Spleen (tissue), 11 donors: ENCODE measurements around the gene ALDH1A2. TPM values are rescaled to one million over a fixed set of nuclear protein-coding genes. Genes with fewer than 3 reads are reported as not detected.

Experiments
- DNase-seq: peaks from one replicate; pipeline ENCODE4 v3.0.0-alpha.2; 2020
- H3K27ac ChIP-seq, 8 donors: fragments of 200-600 bp; sonication (generic) in 7 of 8; 1 replicate in 4 of 8; 2 replicates in 4 of 8; pipeline versions ENCODE4 v1.5.0 to v1.8.0; 2016 to 2021; ENCODE audit warnings: inconsistent platforms in 4 of 8, mild to moderate bottlenecking in 4 of 8, moderate library complexity in 1 of 8
- H3K27me3 ChIP-seq, 7 donors: fragments of 200-600 bp; sonication (generic) in 6 of 7; replicated peaks in 1 of 7; 1 replicate in 4 of 7; 2 replicates in 3 of 7; pipeline versions ENCODE4 v1.5.0 to v1.8.0; 2016 to 2021; ENCODE audit warnings: inconsistent platforms in 3 of 7, mild to moderate bottlenecking in 1 of 7
- H3K36me3 ChIP-seq, 6 donors: fragments of 200-600 bp; sonication (generic) in 5 of 6; 1 replicate in 4 of 6; 2 replicates in 2 of 6; pipeline versions ENCODE4 v1.5.0 to v1.8.0; 2016 to 2021; ENCODE audit warnings: inconsistent platforms in 2 of 6
- H3K4me1 ChIP-seq, 6 donors: fragments of 200-600 bp; sonication (generic) in 5 of 6; 1 replicate in 3 of 6; 2 replicates in 3 of 6; pipeline versions ENCODE4 v1.5.0 to v1.8.0; 2016 to 2021; ENCODE audit warnings: inconsistent platforms in 3 of 6
- H3K4me3 ChIP-seq, 8 donors: fragments of 200-600 bp; sonication (generic) in 7 of 8; 1 replicate in 4 of 8; 2 replicates in 4 of 8; pipeline versions ENCODE4 v1.5.0 to v1.8.0; 2016 to 2021; ENCODE audit warnings: inconsistent platforms in 4 of 8, mild to moderate bottlenecking in 4 of 8, moderate library complexity in 2 of 8
- H3K9me3 ChIP-seq, 8 donors: fragments of 200-600 bp; sonication (generic) in 7 of 8; 1 replicate in 4 of 8; 2 replicates in 4 of 8; pipeline versions ENCODE4 v1.5.0 to v1.8.0; 2016 to 2021; ENCODE audit warnings: inconsistent platforms in 4 of 8
- CTCF ChIP-seq, 11 experiments: fragments of 200-600 bp in 7 of 11; fragments of 450-650 bp in 4 of 11; sonication (generic) in 4 of 11; IDR thresholded peaks in 8 of 11; conservative IDR thresholded peaks in 3 of 11; 1 replicate in 7 of 11; 2 replicates in 4 of 11; pipeline versions ENCODE4 v1.4.0 to v1.8.0; 2016 to 2021; ENCODE audit warnings: antibody characterized with exemption in 11 of 11, inconsistent platforms in 4 of 11, mild to moderate bottlenecking in 1 of 11
- POLR2A ChIP-seq, 3 donors: fragments of 450-650 bp; IDR thresholded peaks; one replicate each; pipeline ENCODE4 v1.5.1; 2017; ENCODE audit warnings: antibody characterized with exemption in 3 of 3, mild to moderate bottlenecking in 1 of 3
- POLR2AphosphoS5 ChIP-seq, 3 donors: sonication (generic); formaldehyde crosslinking; IDR thresholded peaks; one replicate each; pipeline ENCODE4 v1.5.1; 2017; ENCODE audit warnings: antibody characterized with exemption in 3 of 3
- WGBS, 5 donors: extraction: QIAGEN DNeasy Blood & Tissue Kit in 3 of 5; methylation state at CpG; one replicate each; pipeline versions ENCODE4 v1.1.5 to v1.1.7; 2013 to 2018; 5-methylcytosine and 5-hydroxymethylcytosine counted together
- intact Hi-C: fragments of 100-400 bp; cut with DNase I; formaldehyde crosslinking; loops from one replicate; pipeline ENCODE4 v1.15.0; 2023; ENCODE audit warnings: low total_unique reads
- polyA plus RNA-seq, 3 donors: library from polyadenylated mRNA; stranded (reverse); fragments of 200-250 nt; gene quantifications; one replicate each; pipeline ENCODE4 v1.2.1, GENCODE V29; 2013
- total RNA-seq, 7 donors: library from RNA; depleted of rRNA in 3 of 7; stranded (reverse); fragments of >200 nt in 3 of 7; fragmentation: NEBNext Ultra II Directional in 4 of 7; extraction: Animal tissue kit (Norgen Biotek cat#: 25700) in 4 of 7; gene quantifications; one replicate each; pipeline versions ENCODE4 v1.1.0 to v1.2.1, GENCODE V29; 2016 to 2021
- donor health status: healthy with polysubstance abuse.
- donor health status: DM: no; HTN: no; CAD: no; lungs with moderate emphysema.
- donor health status: DM: no; HTN: no; CAD: no.
- donor health status: Bipolar disorder and iron deficiency.
- donor health status: healthy.
- donor health status: DM: no; HTN: no; CAD: no.
- donor health status: DM: yes; HTN: yes; CAD: no.

The ALDH1A2 gene
- total and polyA plus RNA-seq, 10 donors = 0.26 to 20.3 (median 4.8) TPM

- no peaks in the 10 kb centered on the region for H3K36me3 ChIP-seq
- H3K9me3 ChIP-seq = no peaks in the 10 kb centered on the region
- peak overlapping the region in 7 of 8 donors; percentile 33 to 76 (median 58) for H3K27ac ChIP-seq
- TF ChIP-seq CTCF (IDR thresholded peaks at IDR 0.05 in 8 of 11, conservative IDR thresholded peaks at IDR 0.05 in 3 of 11) (no peak), POLR2AphosphoS5 (IDR thresholded peaks at IDR 0.05) (peak in 1 of 3 donors; percentile 46), POLR2A (IDR thresholded peaks at IDR 0.05) (no peak)
- peaks cover 2 to 43% (median 11%) of the 10 kb centered on the region in 6 donors for H3K4me1 ChIP-seq
- no peak overlapping the region for H3K4me3 ChIP-seq
- no peaks in the 10 kb centered on the region for H3K27me3 ChIP-seq
- intact Hi-C loops = no loop called here
- 51 to 67% (median 58%) methylated on average over 5 of the region's 5 CpGs for WGBS, 5 donors
- DNase-seq = no peak
These were observed 142.7 kb downstream of the ALDH1A2 start for GRCh38 chr15:57922776-57923175.

DNA sequence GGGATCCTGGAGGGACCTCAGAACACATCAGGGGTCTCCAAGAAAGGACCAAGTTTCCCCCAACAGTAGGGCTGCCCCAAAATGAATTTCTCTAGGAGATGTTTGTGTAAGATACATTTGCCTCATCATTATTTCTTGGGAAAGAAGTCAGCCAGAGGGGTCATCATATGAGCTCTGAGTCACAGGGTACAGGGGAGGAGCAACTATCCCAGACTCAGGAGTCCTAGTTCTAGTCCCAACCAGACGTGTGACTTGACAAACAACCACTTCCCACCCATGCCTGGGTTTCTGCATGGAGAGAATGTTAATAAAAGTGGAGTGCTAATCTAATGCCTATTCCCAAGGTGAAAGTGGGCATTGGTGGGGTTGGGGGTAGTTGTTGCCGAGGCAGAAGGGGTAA is 144.1 kb downstream of the ALDH1A2 start:
- Histone ChIP-seq H3K27ac (no peak overlapping the region), H3K27me3 (no peaks in the 10 kb centered on the region), H3K4me1 (peaks cover 2 to 43% (median 11%) of the 10 kb centered on the region in 6 donors), H3K9me3 (no peaks in the 10 kb centered on the region), H3K4me3 (no peak overlapping the region), H3K36me3 (no peaks in the 10 kb centered on the region)
- intact Hi-C loops = no loop called here
- WGBS, 5 donors = 66 to 87% (median 76%) methylated on average over 2 of the region's 2 CpGs
- TF ChIP-seq POLR2AphosphoS5 (IDR thresholded peaks at IDR 0.05) = no peak
- no peak for TF ChIP-seq POLR2A (IDR thresholded peaks at IDR 0.05)
- no peak for TF ChIP-seq CTCF (IDR thresholded peaks at IDR 0.05 in 8 of 11, conservative IDR thresholded peaks at IDR 0.05 in 3 of 11)
- no peak for DNase-seq

DNA sequence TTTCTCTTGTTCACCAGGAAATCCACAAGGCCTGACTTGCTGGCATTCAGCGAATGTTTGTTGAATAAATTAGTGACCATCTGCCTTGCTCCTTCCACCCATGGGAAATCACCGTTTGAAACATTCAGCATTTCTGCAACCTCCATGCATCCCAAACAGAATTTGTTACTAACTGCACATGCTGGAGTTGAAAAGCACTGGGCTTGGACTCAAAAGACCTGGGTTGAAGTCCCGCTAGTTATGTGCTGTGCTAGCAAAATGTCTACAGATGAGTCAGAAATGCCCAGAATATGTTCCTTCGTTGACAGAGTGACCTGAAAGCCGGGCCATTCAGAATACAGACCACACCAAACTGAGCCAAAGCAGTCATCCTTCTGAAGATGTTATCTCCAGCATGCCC is 144.6 kb downstream of the ALDH1A2 start:
- Histone ChIP-seq H3K27me3 (no peaks in the 10 kb centered on the region), H3K36me3 (no peaks in the 10 kb centered on the region), H3K27ac (no peak overlapping the region), H3K9me3 (no peaks in the 10 kb centered on the region), H3K4me3 (no peak overlapping the region), H3K4me1 (peaks cover 2 to 43% (median 11%) of the 10 kb centered on the region in 6 donors)
- intact Hi-C loops = no loop called here
- DNase-seq = no peak
- 69 to 76% (median 72%) methylated on average over 5 of the region's 5 CpGs for WGBS, 5 donors
- TF ChIP-seq POLR2A (IDR thresholded peaks at IDR 0.05) (no peak), POLR2AphosphoS5 (IDR thresholded peaks at IDR 0.05) (no peak), CTCF (IDR thresholded peaks at IDR 0.05 in 8 of 11, conservative IDR thresholded peaks at IDR 0.05 in 3 of 11) (no peak)

GRCh38 chr15:57919754-57920153 is 145.8 kb downstream of the ALDH1A2 start:
- WGBS, 5 donors = 92 to 97% (median 96%) methylated on average over 2 of the region's 2 CpGs

More at GRCh38 chr15:57919754-57920153, 145.8 kb downstream of the ALDH1A2 start:
- Histone ChIP-seq H3K4me3 (no peak overlapping the region), H3K9me3 (no peaks in the 10 kb centered on the region), H3K4me1 (peaks cover 2 to 39% (median 11%) of the 10 kb centered on the region in 6 donors), H3K36me3 (no peaks in the 10 kb centered on the region), H3K27me3 (no peaks in the 10 kb centered on the region), H3K27ac (no peak overlapping the region)
- intact Hi-C loops = no loop called here
- DNase-seq = no peak
- no peak for TF ChIP-seq POLR2A (IDR thresholded peaks at IDR 0.05)
- no peak for TF ChIP-seq CTCF (IDR thresholded peaks at IDR 0.05 in 8 of 11, conservative IDR thresholded peaks at IDR 0.05 in 3 of 11)
- no peak for TF ChIP-seq POLR2AphosphoS5 (IDR thresholded peaks at IDR 0.05)
